H4 (cell line): Measurements from ENCODE around the gene TMEM107. TPM values are rescaled to one million over a fixed set of nuclear protein-coding genes. Genes with fewer than 3 reads are reported as not detected.
"Not testable (repeated sequence)": the region's sequence is repeated elsewhere in the genome, so short reads cannot be mapped to it uniquely, and the experiment has no call there.

ENCODE experiments used
- DNase-seq: peaks from one replicate; pipeline ENCODE4 v3.0.0-alpha.2; 2015; ENCODE audit warnings: low spot score
- total RNA-seq: library from RNA; depleted of rRNA; stranded (reverse); fragments of >200 nt; shearing (Covaris generic); gene quantifications from 2 replicates; pipeline ENCODE4 v1.2.3, GENCODE V29; 2014

Gene TMEM107
- total RNA-seq, 1 experiment from 2014 or later: 13.3 TPM

DNA sequence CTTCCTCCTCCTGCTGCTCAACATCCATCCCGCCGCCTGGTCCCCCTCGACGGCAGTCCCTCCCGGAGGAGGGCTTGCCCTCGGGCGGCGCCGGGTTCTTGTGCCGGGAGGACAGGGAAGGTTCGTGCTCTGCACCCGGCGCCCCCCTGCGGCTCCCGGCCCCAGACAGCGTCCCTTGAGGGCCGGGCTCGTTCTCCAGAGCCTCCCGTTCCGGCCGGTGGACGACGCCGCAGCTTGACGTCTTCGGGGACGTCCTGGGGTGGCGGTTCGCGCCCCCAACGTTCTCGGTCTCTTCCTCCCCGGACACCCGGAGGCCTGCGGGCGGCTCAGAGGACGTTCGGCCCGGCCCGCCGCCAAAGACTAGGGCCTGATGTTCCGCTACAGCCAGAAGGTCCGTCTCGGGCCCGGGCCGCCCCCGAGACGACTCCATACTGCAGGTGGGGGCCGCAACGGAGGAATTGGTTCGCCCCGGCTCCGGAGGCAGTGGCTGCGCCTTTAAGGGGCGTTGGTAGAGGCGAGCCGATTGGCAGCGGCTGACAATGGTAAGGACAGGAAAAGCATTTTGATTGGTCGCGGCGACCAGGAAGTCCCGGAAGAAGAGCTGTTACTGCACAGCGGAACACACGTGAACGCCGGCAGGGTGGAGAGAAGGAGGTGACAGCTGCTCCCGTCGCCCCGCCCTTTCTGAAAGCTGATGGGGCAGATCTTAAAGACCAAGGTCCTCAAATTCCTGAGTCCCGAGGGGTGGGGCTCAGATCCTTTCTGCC lies 13.7 kb upstream of the TMEM107 start, which contains the start of gene BORCS6:
Gene BORCS6, minus strand, starts transcription at position 470 of the 767 bp plus-strand sequence. Its CDS starts 40 bp downstream, at position 430.
- DNase-seq: peak; percentile 95

DNA sequence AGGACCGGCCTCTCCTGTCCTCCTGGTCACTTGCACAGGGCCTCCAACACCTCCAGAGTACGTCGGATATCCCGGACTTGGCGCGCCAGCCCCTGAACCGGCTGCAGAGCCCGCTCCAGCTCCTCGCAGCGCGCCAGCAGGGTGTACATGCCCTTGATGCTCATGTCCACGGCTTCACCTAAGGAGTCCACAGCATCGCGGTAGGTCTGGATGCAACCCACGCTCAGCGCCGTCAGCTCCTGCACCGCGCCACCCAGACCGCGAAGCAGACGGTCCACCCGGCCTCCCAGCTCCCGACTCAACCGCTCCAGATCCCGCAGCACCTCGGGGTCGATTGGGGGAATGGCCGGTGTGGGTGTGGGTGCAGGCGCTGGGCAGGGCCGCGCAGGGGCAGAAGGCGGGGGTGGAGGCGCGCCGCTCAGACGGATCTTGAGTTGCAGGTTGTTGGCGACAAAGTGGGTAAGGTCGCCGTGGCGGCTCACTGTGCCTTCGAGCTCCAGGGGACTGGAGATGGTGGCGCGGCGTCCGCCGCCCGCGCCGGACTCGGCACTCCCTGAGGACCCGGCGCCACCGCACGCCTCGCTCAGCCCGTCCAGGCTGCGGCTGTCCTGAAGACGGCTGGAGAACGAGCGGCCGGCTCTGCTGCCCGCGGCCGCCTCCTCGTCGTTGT lies 13.0 kb upstream of the TMEM107 start:
- no peak for DNase-seq

DNA sequence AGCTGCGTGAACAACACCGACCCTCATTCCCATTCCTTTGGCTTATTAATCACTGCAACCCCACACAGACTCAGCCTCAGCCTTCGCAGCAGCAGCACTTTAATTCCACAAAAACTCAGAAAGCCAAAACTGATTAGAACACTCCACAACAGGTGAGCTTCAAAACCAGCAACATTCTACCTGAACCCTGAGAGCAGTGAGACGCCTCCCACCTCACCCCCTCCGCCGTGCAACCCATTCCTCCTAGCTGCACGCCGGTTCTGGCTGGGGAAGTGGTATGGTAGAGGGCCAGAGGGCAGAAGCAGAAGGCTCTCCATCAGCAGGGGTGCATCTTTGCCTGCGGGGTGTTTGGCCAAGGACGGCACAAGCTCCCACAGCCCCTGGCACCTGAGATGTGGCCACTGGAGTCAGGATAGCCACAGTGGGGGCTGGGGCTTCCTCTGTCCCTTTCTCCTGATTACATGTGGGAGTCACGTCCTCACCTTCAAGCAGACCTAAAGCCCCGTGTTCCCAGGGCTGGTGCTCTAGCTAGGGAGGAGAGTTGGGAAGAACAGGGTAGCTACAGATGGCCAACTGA lies 12.2 kb upstream of the TMEM107 start:
- no peak for DNase-seq

DNA sequence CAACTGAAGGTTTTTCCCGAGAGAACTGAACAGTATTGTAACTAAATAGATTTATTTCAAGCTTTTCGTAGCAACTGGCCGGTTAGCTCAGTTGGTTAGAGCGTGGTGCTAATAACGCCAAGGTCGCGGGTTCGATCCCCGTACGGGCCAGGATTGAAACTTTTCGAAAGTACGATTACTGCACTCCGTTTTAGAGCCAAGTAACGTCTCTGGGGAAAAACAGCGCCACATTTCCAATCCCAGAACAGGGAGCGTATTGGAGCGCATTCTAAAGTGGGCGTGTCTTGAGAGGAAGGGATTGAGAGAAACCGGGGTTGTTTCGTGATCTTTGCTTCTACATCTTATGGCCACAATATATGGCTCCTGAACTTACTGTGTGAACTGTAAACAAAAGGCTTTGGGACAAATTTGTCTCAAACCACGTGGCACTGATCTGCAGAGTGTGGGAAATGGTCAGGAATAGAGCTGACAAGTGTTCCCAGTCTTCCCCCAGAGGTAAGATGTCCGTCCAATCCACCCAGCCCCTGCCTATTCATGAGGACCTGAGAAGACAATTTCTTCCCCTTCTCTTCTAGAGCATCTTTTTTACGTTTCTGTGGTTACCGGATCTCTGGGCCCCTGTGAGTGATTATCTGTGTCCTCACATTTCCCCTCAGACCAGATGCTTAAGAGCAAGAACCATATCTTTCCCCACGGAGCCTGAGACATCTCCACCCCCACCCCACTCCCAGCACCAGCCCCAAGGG lies 11.5 kb upstream of the TMEM107 start:
- peak; percentile 97 for DNase-seq

GRCh38 chr17:8186787-8187516 lies 10.8 kb upstream of the TMEM107 start:
- peak; percentile 90 for DNase-seq

DNA sequence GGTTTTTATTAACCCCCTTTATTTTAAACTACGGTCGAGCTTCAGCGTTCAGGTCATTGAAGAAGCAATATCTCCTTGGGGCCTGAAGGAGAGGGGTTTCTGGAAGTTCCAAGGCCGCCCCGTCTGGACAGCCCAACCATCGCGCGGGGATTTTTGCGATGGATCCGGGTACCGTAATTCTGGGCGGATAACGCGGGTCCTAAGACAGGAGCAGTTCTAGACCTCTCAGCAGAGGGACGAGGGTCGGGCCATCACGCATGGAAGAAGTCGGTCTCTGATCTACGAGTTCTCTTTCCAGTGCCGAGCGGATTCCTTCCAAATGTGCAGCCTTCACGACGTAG lies 10.2 kb upstream of the TMEM107 start:
- no peak for DNase-seq

- peak; percentile 69 for DNase-seq
Observed at GRCh38 chr17:8185582-8186445, 9.6 kb upstream of the TMEM107 start.

DNA sequence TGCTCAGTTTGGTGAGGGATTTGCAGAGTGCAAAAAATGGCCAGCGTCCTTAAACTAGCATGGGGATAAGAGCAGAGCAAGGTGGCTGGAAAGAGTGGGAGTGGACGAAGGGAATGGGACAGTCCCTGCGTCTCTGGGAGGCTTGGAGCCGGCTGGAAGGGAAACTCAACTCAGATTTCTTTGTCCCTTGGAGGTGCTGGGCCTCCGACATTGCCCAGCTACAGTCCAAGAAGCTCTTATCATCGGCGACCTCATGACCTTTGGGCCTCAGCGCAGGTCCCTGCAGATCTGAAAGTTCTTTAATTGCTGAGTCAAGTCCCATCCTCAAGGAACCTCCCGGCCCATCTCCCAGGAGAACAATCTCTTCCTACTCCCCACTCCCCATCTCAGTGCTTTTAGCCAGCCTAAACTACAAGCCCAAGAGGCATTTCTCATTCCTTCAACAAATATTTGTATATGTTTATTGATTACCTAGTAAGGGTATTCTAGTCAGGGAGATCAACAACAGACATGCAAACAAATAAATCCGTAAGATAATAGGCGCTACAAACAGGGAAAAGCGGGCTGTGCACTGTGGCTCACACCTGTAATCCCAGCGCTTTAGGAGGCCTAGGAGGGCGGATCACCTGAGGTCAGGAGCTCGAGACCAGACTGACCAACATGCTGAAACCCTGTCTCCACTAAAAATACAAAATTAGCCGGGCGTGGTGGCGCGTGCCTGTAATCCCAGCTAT lies 985 bp upstream of the TMEM107 start:
- DNase-seq: no peak

DNA sequence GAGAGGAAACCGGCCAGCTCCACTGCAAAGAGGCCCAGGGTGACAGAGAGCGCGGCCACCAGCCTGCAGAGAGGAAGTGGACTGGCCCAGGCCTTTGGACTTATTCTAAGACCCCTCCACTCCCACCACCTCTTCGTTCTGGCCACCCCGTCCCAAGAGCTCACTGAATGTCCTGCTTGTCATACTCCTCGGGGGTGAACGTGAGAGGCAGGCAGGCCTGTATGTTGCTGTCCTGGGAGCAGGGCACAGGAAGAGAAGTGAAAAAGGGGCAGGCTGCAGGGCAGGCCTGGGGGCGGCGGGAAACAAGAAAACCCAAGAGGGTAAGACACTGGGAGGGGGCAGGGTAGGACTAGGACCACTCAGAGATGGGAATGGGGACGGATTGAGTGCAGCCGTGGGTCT lies 384 bp downstream of the TMEM107 start:
- DNase-seq: no peak

GRCh38 chr17:8173871-8174322 lies 2.3 kb downstream of the TMEM107 start:
- no peak for DNase-seq

DNA sequence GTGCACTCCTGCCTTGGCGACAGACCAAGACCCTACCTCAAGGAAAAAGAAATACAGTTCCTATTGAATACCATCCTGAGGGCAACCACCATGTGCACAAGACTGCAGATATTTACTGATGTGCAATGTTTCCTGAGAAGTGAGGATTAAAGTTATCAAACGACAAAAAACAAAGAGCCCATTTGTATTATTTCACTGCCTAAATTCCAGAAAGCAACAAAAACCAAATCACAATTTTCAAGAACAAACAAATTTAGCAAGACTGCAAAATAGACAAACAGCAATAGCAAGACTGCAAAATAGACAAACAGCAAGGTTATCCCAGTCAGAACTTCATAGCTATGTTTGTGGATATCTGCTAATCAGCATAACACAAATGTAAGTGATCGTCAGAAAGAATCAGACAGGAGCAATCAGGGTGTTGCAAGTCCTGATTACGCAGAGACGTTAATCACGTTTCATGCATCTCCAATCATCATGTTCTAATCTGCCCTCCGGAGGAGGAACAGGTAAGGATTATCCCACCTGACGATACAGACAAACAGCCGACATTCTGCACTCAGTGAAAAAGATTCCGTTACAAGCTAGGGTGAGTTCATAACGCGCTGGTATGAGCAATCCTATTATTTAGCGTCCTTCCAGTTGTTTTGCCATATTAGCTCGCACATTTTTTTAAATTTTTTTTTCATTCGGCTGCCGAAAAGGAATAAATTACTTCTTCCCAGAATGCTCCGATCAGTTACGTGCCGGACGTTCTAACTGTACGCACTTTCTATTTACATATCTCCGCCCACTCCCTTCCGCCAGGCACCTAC lies 2.9 kb downstream of the TMEM107 start:
- DNase-seq: peak; percentile 97

- not testable (repeated sequence) for DNase-seq
Observed at GRCh38 chr17:8170186-8170585, 6.0 kb downstream of the TMEM107 start.

DNA sequence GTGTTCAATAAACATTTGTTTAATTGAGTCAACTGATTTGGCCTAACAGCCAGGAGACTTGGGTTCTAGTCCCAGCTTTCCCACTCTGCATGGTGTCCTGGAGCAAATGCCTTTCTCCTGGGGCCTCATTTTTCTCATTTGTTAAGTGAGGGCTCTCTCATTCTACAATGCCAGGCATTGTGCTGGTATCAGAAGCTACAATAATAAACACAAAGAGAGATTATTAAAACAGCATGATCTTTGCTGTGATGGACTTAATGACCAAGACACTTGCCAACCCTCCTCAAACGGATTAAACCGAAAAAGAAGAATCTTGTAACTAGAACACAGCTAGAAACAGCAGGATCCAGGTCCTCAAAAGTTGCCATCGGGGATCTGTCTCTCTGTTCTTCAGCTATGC lies 8.7 kb downstream of the TMEM107 start:
- DNase-seq: no peak

GRCh38 chr17:8166731-8167130 lies 9.4 kb downstream of the TMEM107 start:
- no peak for DNase-seq

- DNase-seq: no peak
Observed at GRCh38 chr17:8164815-8165131, 11.4 kb downstream of the TMEM107 start.

DNA sequence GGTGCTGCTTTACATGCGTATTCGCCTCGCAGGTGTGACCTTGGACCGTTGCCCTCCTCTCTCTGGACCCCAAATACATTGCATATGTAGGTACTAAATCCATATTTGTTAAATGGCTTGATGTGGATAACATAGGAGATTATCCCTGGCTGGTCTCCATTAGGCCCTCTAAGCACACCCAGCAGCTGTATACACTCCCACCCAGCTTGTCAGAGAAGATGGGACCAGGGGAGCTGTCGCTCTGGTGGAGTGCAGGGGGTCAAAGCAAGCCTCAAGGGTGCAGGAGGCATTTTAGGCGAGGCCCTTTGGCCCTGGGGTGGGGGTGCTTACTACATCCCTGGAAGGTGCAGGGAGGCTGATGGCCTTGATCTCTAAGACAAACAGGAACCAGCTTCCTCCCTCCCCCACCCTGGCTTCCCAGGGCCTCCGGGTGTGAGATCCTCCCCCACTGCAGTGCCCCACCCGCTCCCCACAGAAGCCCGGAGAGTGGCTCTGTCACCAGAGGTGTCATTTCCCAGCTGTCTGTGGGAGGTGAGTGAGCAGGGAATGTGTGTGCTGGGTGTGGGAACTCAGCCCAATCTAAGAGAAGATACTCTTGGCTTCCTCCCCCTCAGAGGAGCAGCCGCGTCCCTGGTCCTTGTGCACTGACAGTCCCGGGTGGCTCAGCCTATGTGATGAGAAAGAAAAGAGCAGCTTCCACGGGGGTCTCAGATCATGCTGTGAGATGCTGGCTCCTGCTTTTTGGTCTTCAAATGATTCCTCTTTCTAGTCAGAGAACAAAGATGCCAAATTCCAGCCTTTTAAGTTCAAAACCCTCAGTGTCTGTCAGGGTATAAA lies 12.0 kb downstream of the TMEM107 start:
- no peak for DNase-seq

GRCh38 chr17:8162997-8163977 lies 12.9 kb downstream of the TMEM107 start:
- no peak for DNase-seq
